Activated naive CD8-positive, alpha-beta T cell treated with anti-CD3 and anti-CD28 coated beads for 36 hours (primary cell): ENCODE data around the gene CLDN7. TPM values are rescaled to one million over a fixed set of nuclear protein-coding genes. Genes with fewer than 3 reads are reported as not detected.
A peak's percentile ranks its signal among the peaks of the same experiment; 100 is the strongest.

Experiments
- DNase-seq: peaks from one replicate; pipeline ENCODE4 v3.0.0; 2021
- H3K27ac Mint-ChIP-seq: one replicate; pipeline ENCODE4 v1.8.0; 2022; ENCODE audit warnings: mild to moderate bottlenecking, moderate library complexity, mixed read lengths
- H3K27me3 Mint-ChIP-seq: one replicate; pipeline ENCODE4 v1.8.0; 2022; ENCODE audit warnings: mild to moderate bottlenecking, mixed read lengths
- H3K36me3 Mint-ChIP-seq: one replicate; pipeline ENCODE4 v1.8.0; 2021; ENCODE audit warnings: mild to moderate bottlenecking, mixed read lengths
- H3K4me1 Mint-ChIP-seq: one replicate; pipeline ENCODE4 v1.8.0; 2021; ENCODE audit warnings: mixed read lengths
- H3K4me3 Mint-ChIP-seq: one replicate; pipeline ENCODE4 v1.8.0; 2022; ENCODE audit warnings: mild to moderate bottlenecking, moderate library complexity, mixed read lengths
- H3K9me3 Mint-ChIP-seq: one replicate; pipeline ENCODE4 v1.8.0; 2022; ENCODE audit warnings: mixed read lengths
- total RNA-seq, 2 experiments: library from RNA; stranded (reverse); gene quantifications; one replicate each; pipeline ENCODE4 v1.2.3, GENCODE V29; 2021

Gene CLDN7
- total RNA-seq, 2 experiments from 2014 or later = 0.90 to 1.6 TPM

DNA sequence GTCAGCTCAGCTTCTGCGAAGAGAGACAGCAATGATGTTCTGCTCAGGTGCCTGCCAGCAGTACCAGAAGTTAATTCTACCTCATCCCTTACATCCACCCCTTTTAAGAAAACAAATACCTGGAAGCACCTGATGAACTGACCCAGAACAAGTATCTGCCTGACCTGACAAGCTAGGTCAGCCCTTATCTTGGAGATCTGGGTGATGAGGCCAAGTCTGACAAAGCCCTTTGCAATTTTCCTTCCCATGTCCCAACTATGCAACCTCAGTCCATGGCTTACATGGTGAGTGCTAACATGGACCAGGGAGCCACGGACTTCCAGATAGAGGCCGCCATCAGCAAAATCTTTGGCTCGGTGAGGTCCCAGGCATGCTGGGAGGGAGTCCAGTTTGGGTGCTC is 38.9 kb downstream of the CLDN7 start:
- Mint-ChIP-seq H3K36me3 (peaks cover 18% of the 10 kb centered on the region), H3K27me3 (no peaks in the 10 kb centered on the region), H3K27ac (no peak overlapping the region), H3K9me3 (no peaks in the 10 kb centered on the region), H3K4me1 (peaks cover 36% of the 10 kb centered on the region), H3K4me3 (no peak overlapping the region)
- DNase-seq = no peak

DNA sequence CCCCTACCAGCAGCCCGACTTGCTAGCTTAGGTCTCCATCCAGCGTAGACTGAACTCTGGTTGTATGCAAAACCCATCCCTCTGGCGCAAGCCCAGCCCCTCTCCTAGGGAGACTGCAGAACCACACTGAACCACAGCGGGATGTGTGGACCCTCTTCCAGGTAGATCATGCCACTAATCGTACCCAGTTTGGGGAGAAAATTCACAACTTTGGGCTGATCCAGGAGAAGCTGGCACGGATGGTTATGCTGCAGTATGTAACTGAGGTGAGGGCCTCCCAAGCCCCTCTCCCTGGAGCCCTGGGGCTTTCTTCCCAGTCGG is 39.3 kb downstream of the CLDN7 start:
- no peak for DNase-seq
- H3K36me3 Mint-ChIP-seq = peaks cover 14% of the 10 kb centered on the region
- H3K4me3 Mint-ChIP-seq = no peak overlapping the region
- H3K27me3 Mint-ChIP-seq = no peaks in the 10 kb centered on the region
- peaks cover 36% of the 10 kb centered on the region for H3K4me1 Mint-ChIP-seq
- H3K9me3 Mint-ChIP-seq = no peaks in the 10 kb centered on the region
- peak overlapping the region; percentile 48 for H3K27ac Mint-ChIP-seq

DNA sequence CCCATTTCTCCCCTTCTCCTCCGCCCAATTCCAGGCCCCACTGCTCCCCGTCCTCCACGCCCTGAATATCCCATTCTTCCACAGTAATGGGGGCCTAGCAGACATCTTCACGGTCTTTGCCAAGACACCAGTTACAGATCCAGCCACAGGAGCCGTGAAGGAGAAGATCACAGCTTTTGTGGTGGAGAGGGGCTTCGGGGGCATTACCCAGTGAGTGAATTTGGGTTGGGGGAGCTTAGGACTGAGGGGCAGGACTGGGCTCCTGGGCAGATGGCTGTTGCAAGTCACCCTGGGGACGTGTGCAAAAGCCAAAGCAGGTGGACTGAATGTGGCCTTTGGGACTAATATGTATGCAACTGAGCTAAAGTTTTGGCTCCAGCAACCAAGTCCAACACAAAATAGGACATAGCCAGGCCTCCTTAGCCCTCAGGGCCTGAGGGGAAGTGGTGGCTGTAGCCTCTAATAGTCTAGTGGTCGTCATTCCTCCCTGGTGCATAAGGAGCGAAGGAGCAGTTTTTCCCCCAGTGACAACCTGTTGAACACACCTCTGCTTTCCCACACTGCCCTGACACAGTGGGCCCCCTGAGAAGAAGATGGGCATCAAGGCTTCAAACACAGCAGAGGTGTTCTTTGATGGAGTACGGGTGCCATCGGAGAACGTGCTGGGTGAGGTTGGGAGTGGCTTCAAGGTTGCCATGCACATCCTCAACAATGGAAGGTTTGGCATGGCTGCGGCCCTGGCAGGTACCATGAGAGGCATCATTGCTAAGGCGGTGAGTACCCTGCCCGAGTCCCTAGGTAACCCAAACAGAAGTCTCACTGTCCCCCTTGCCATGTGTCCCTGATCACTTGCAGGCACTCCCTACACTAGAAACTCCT is 39.9 kb downstream of the CLDN7 start:
- Mint-ChIP-seq H3K27me3 (no peaks in the 10 kb centered on the region), H3K36me3 (peaks cover 13% of the 10 kb centered on the region), H3K4me3 (no peak overlapping the region), H3K9me3 (no peaks in the 10 kb centered on the region), H3K27ac (peak overlapping the region; percentile 48), H3K4me1 (peaks cover 38% of the 10 kb centered on the region)
- DNase-seq = no peak

DNA sequence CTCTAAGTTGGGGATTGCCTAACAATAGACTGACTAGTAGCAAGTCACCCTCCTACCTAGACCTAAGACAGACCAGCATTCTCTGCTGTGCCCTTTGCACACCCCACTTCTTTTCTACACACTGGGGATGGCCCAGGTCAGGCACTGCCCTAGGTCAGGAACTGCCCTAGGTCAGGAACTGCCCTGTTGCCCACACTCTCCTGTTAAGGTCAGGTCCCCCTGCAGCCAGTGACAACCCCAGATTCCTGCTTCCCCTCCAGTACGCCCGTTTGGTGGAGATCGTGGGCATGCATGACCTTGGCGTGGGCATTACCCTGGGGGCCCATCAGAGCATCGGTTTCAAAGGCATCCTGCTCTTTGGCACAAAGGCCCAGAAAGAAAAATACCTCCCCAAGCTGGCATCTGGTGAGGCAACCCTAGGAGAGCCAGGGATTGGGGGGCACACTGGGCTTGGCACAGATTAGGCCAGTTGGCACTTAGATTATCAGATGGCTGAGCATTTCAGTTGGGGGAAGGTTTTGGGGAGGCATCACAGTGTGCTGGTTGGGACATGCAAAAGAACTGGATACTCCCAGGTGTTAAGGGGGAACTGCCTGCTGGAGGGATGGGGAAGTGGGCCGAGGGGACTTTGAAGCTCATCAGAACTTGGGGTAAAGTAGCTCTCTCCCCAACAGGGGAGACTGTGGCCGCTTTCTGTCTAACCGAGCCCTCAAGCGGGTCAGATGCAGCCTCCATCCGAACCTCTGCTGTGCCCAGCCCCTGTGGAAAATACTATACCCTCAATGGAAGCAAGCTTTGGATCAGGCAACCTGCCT is 40.8 kb downstream of the CLDN7 start:
- H3K36me3 Mint-ChIP-seq = peaks cover 13% of the 10 kb centered on the region
- no peaks in the 10 kb centered on the region for H3K27me3 Mint-ChIP-seq
- H3K4me3 Mint-ChIP-seq = peak overlapping the region; percentile 99
- no peak for DNase-seq
- H3K9me3 Mint-ChIP-seq = no peaks in the 10 kb centered on the region
- H3K4me1 Mint-ChIP-seq = peaks cover 42% of the 10 kb centered on the region
- peak overlapping the region; percentile 54 for H3K27ac Mint-ChIP-seq

DNA sequence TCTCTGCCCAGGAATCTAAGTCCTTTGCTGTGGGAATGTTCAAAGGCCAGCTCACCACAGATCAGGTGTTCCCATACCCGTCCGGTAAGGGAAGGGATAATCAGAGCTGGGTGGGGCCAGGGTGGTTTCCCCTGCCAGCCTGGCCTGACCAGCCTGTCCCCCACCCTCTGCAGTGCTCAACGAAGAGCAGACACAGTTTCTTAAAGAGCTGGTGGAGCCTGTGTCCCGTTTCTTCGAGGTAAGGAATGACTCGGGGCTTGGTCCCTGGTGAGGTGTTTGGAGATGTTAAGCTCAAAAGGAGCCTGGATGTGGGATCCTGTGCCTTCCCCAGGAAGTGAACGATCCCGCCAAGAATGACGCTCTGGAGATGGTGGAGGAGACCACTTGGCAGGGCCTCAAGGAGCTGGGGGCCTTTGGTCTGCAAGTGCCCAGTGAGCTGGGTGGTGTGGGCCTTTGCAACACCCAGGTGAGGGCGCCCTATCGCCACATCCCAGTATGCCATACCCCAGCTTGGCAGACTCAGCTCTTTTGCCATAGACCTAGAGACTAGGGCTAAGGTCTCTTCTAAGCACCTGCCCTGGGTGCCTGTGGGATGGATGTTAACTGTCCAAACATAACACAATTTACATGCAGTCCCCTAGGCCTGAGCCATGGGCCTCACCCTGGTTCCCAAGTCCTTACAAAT is 41.5 kb downstream of the CLDN7 start:
- peaks cover 3% of the 10 kb centered on the region for H3K27me3 Mint-ChIP-seq
- H3K36me3 Mint-ChIP-seq = peaks cover 13% of the 10 kb centered on the region
- H3K4me1 Mint-ChIP-seq = peaks cover 50% of the 10 kb centered on the region
- peak; percentile 62 for DNase-seq
- peak overlapping the region; percentile 96 for H3K27ac Mint-ChIP-seq
- peak overlapping the region; percentile 99 for H3K4me3 Mint-ChIP-seq
- H3K9me3 Mint-ChIP-seq = no peaks in the 10 kb centered on the region

DNA sequence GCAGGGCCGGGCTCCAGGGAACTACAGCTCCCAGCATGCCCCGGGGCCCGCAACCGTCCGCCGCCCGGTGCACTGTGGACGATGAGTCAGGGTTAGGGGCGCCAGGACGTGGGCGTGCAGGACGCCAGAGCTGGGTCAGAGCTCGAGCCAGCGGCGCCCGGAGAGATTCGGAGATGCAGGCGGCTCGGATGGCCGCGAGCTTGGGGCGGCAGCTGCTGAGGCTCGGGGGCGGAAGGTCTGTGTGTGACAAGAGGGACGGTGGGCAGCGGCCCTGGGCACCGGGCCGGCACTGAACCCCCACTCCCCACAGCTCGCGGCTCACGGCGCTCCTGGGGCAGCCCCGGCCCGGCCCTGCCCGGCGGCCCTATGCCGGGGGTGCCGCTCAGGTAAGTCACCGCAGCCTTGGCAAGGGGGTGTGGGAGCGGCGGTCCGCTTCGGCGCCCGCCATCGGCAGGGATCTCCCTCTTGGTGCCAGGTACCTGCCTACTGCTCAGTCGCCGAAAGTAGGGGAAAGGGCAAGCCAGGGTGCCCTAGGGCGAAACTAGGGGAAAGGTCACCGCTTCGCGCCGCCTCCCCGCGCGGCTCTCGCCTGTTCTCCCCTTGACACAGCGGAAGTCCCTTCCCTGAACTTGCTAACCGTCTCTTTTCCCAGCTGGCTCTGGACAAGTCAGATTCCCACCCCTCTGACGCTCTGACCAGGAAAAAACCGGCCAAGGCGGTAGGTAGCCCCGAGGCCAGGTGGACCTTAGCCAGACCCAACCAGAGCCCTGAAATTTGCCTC is 42.3 kb downstream of the CLDN7 start, which contains the start of the genes ACADVL and DLG4:
Gene ACADVL, plus strand, starts transcription at position 127 of the 781 bp plus-strand sequence. Its CDS starts 47 bp downstream, at position 174.
Gene DLG4, minus strand, starts transcription at position 25 of the 781 bp plus-strand sequence.
- Mint-ChIP-seq H3K4me1 (peaks cover 56% of the 10 kb centered on the region), H3K27me3 (peaks cover 3% of the 10 kb centered on the region), H3K36me3 (peaks cover 13% of the 10 kb centered on the region), H3K27ac (peak within 1 kb of the TSS; percentile 96), H3K4me3 (peak within 1 kb of the TSS; percentile 99), H3K9me3 (no peaks in the 10 kb centered on the region)
- peak; percentile 90 for DNase-seq

DNA sequence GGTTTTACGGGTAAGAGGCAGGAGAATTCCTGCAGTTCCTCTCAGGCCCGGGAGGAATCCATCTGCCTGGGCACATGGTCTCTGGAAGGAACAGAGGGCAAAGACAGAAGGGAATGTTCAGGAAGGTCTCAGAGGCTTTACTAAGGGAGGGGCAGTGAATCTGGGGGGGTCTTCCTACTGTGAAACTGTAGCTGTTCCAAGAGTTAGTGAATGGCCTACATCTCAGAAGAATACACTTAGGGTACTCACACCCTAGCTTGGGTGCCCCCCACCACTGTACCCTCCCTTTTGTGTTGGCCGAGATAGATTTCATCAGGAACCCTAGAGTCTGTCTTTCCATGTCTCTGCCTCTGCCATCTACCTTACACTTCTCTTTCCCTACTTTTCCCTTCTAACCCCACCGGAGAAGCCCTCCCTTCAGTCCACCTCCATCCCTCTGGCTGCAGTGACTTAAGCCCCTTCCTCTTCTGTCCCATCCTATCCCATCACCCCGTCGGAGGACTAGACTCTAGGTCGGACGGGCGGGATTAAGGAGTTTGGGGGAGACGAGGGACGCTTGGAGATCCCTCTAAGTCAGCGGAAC is 43.0 kb downstream of the CLDN7 start:
- Mint-ChIP-seq H3K27me3 (peaks cover 3% of the 10 kb centered on the region), H3K4me1 (peaks cover 62% of the 10 kb centered on the region), H3K27ac (peak overlapping the region; percentile 96), H3K4me3 (peak overlapping the region; percentile 99), H3K36me3 (peaks cover 13% of the 10 kb centered on the region), H3K9me3 (no peaks in the 10 kb centered on the region)
- DNase-seq = no peak

DNA sequence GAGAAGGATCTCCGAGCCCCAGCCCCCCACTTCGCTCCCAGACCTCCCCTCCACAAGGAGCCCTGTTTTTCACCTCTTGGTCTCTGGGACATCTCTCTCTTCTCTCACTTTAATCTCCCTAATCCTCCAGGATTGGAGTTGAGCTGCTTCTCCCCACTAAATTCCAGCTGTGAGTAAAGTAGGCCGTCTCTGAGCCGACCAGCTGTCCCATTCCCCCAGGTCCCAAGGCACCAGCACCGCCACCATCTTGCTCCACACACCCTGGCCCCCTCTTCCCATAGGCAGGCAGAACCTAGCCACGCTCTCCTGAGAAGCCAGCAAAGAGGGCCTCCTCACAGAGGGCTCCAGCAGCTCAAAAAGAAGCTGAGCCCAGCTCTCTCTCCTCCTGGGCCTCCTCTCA is 43.5 kb downstream of the CLDN7 start:
- H3K27ac Mint-ChIP-seq = peak overlapping the region; percentile 75
- peaks cover 66% of the 10 kb centered on the region for H3K4me1 Mint-ChIP-seq
- peaks cover 13% of the 10 kb centered on the region for H3K36me3 Mint-ChIP-seq
- DNase-seq = no peak
- peaks cover 3% of the 10 kb centered on the region for H3K27me3 Mint-ChIP-seq
- peak overlapping the region; percentile 99 for H3K4me3 Mint-ChIP-seq
- H3K9me3 Mint-ChIP-seq = no peaks in the 10 kb centered on the region

DNA sequence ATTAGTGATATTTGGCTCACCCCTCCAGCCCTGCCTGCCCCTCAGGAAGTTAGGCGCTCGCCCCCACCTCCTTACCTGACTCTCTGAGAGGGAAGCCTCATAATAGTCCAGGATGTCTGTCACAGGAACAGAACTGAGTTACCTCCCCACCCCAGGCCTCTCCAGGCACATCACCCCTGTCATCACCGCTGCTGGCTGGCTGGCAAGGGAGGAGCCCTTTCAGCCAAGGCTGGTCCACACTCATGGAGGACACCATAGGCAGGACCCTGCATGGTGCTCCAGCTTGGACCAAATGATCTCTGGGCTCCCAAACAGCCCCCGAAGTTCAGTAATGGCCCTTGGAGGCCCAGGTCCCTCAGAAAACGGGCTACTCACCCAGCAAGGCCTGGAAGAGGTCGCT is 44.1 kb downstream of the CLDN7 start:
- no peaks in the 10 kb centered on the region for H3K9me3 Mint-ChIP-seq
- DNase-seq = no peak
- H3K27me3 Mint-ChIP-seq = peaks cover 3% of the 10 kb centered on the region
- H3K27ac Mint-ChIP-seq = peak overlapping the region; percentile 82
- peak overlapping the region; percentile 68 for H3K4me3 Mint-ChIP-seq
- peaks cover 71% of the 10 kb centered on the region for H3K4me1 Mint-ChIP-seq
- H3K36me3 Mint-ChIP-seq = peaks cover 13% of the 10 kb centered on the region

DNA sequence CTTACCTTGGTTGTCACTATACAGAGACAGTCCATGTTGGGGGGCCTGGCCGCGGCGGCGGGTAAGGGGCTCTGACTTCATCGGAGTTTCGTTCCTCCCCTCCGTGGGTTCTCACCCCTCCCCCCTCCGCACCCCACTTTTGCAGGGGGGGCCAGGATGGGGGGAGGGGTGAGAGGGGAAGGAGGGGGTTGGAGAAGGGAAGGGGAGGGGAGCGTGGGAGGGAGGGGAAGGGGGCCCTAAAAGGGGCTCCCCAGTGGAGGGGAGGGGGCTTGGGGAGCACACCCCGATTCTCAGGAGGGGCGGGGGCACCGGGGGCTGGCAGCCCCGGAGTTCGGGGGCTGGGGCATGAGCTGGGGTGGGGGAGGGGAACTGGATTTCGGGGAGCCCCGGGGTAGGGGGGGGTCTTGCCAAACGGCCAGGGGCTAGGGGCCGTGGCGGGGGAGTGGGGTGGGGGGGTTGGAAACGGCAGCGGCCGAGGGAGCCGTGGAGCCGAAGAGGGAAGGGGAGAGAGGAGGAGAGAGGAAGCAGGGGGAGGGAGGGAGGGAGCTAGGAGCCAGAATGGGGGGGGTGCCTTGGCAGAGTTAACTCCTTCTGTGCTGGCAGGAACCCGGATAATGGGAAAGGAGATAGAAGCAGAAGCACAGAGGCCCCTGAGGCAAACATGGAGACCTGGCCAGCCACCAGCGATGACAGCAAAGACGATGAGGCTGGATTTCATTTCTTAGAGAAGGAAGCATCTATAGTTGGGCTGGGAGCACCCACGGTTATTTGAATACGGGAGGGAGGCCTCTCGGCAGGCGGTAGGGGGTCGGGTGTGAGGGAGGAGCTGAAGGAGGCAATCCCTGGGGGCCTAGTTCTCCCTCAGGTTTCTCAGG is 44.9 kb downstream of the CLDN7 start:
- DNase-seq = no peak
- peak overlapping the region; percentile 76 for H3K4me3 Mint-ChIP-seq
- peaks cover 3% of the 10 kb centered on the region for H3K27me3 Mint-ChIP-seq

DNA sequence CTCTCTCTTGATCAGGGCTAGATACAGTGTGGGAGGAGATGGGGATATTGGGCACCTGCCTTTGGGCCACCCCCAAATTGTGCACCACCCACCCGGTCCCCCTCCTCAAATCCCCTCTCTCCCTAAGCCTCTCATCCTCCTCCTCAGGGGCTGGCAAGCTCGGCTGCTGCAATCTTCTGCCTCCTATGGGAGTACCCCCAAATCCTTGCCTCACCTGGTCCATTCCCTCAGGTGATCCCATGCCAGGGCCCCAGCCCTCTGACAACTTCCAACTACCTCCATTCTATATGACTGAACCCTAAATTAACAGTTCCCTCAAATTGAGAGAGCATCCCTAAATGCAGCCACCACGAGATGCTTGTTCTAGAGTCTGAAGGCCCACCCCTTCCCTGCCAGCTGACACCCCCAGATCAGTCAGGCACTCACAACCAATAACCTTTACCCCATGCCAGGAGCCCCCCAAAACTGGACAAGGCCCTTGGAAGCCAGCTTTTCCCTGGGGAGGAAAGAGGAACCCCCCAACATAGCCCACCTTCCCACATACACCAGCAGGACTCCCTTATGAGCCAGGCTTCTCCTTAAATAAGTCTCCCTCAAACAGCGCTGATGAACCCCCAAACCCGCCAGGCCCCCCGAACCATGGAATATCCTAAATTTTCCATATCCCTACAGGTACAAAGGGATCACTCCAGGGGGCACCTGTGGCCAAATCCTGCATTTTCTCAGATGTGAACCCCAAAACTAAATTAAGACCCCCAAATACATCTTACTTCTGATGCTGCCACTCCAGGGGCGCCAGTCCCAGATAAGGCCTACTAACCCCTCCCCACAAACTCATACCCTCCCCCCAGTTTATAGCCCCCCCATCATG is 45.8 kb downstream of the CLDN7 start:
- Mint-ChIP-seq H3K9me3 (no peaks in the 10 kb centered on the region), H3K36me3 (peaks cover 12% of the 10 kb centered on the region), H3K4me1 (peaks cover 71% of the 10 kb centered on the region), H3K27me3 (peaks cover 3% of the 10 kb centered on the region), H3K27ac (peak overlapping the region; percentile 79), H3K4me3 (peak overlapping the region; percentile 76)
- no peak for DNase-seq

More for the DNA sequence above, 44.9 kb downstream of the CLDN7 start:
- H3K36me3 Mint-ChIP-seq = peaks cover 13% of the 10 kb centered on the region
- H3K9me3 Mint-ChIP-seq = no peaks in the 10 kb centered on the region
- H3K27ac Mint-ChIP-seq = peak overlapping the region; percentile 82
- H3K4me1 Mint-ChIP-seq = peaks cover 72% of the 10 kb centered on the region

DNA sequence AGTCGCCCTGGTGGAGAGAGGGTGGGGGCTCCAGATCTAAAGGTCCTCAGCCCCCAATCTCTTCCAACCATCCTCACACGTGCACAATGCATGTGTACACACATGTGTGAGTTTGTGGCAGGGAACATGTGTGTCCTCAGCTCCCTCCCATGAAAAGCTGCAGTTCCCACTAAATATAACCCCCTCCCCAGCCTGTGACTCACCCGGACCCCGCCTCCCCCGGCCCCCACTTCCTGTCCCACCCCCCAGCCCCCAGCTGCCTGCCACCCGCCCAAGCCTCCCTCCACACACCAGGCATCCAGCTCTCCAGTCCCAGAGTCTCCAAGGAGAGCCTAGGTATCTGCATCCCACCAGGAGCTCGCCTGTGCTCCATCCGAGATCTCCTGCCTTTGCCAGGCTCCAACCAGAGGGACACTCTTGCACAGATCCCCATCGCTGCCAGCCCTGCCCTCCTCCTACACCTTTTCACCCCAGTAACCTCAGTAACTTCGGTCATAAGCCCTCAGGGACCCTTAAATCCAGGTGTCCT is 46.6 kb downstream of the CLDN7 start:
- peaks cover 3% of the 10 kb centered on the region for H3K27me3 Mint-ChIP-seq
- peak overlapping the region; percentile 76 for H3K4me3 Mint-ChIP-seq
- peaks cover 64% of the 10 kb centered on the region for H3K4me1 Mint-ChIP-seq
- peak overlapping the region; percentile 95 for H3K27ac Mint-ChIP-seq
- H3K36me3 Mint-ChIP-seq = peaks cover 4% of the 10 kb centered on the region
- DNase-seq = no peak
- no peaks in the 10 kb centered on the region for H3K9me3 Mint-ChIP-seq
